GM23248 (cell line): ENCODE measurements around the gene PRLR. TPM values are rescaled to one million over a fixed set of nuclear protein-coding genes. Genes with fewer than 3 reads are reported as not detected.
"Not testable (repeated sequence)": the region's sequence is repeated elsewhere in the genome, so short reads cannot be mapped to it uniquely, and the experiment has no call there.

Source experiments
- DNase-seq: peaks from one replicate; pipeline ENCODE4 v3.0.0-alpha.2; 2015
- H2AFZ ChIP-seq: fragments of 200-600 bp; sonication (generic); 2 replicates; pipeline ENCODE4 v1.6.1; 2016; ENCODE audit warnings: antibody characterized with exemption
- H3F3A ChIP-seq: fragments of 200-600 bp; sonication (generic); 2 replicates; pipeline ENCODE4 v1.6.1; 2016; ENCODE audit warnings: mild to moderate bottlenecking, antibody characterized with exemption, mixed run types; ENCODE audit not compliant: insufficient read depth
- H3K27ac ChIP-seq: fragments of 200-600 bp; sonication (generic); 2 replicates; pipeline ENCODE4 v1.5.1; 2016; ENCODE audit warnings: mild to moderate bottlenecking
- H3K27me3 ChIP-seq: fragments of 200-600 bp; sonication (generic); replicated peaks from 2 replicates; pipeline ENCODE4 v1.6.1; 2016; ENCODE audit warnings: mild to moderate bottlenecking; ENCODE audit not compliant: insufficient read depth
- H3K36me3 ChIP-seq: fragments of 200-600 bp; sonication (generic); 2 replicates; pipeline ENCODE4 v1.6.1; 2016; ENCODE audit warnings: low read depth, mild to moderate bottlenecking
- H3K4me1 ChIP-seq: fragments of 200-600 bp; sonication (generic); 2 replicates; pipeline ENCODE4 v1.6.1; 2016; ENCODE audit warnings: mild to moderate bottlenecking; ENCODE audit not compliant: insufficient read depth
- H3K4me2 ChIP-seq: fragments of 200-600 bp; sonication (generic); one replicate; pipeline ENCODE4 v1.6.1; 2016; ENCODE audit warnings: mild to moderate bottlenecking; ENCODE audit not compliant: unreplicated experiment
- H3K4me3 ChIP-seq: fragments of 200-600 bp; sonication (generic); 2 replicates; pipeline ENCODE4 v1.5.1; 2016; ENCODE audit warnings: mild to moderate bottlenecking
- H3K79me2 ChIP-seq: fragments of 200-600 bp; sonication (generic); 2 replicates; pipeline ENCODE4 v1.6.1; 2016; ENCODE audit warnings: mild to moderate bottlenecking; ENCODE audit not compliant: insufficient read depth
- H3K9ac ChIP-seq: fragments of 200-600 bp; sonication (generic); 2 replicates; pipeline ENCODE4 v1.6.1; 2016; ENCODE audit warnings: mild to moderate bottlenecking
- H3K9me2 ChIP-seq: fragments of 200-600 bp; sonication (generic); 2 replicates; pipeline ENCODE4 v1.6.1; 2016; ENCODE audit warnings: mixed run types, mild to moderate bottlenecking, moderate library complexity; ENCODE audit not compliant: insufficient read depth
- H3K9me3 ChIP-seq: fragments of 200-600 bp; sonication (generic); one replicate; pipeline ENCODE4 v1.6.1; 2017; ENCODE audit warnings: low read depth
- H4K20me1 ChIP-seq: fragments of 200-600 bp; sonication (generic); 2 replicates; pipeline ENCODE4 v1.6.0; 2016; ENCODE audit not compliant: insufficient read depth
- EZH2 ChIP-seq: fragments of 200-600 bp; sonication (generic); IDR thresholded peaks from 2 replicates; pipeline ENCODE4 v1.6.1; 2018; ENCODE audit warnings: antibody characterized with exemption, mild to moderate bottlenecking; ENCODE audit not compliant: insufficient read depth, poor library complexity, severe bottlenecking
- EZH2phosphoT487 ChIP-seq: fragments of 200-600 bp; sonication (generic); IDR thresholded peaks from 2 replicates; pipeline ENCODE4 v1.6.1; 2018; ENCODE audit warnings: antibody characterized with exemption, moderate library complexity, mild to moderate bottlenecking, low read depth; ENCODE audit not compliant: insufficient read depth
- WGBS, 2 experiments: methylation state at CpG; one replicate each; pipeline ENCODE4 v1.1.6; 2015 to 2017; ENCODE audit warnings: low lambda C conversion rate in 2 of 2, low coverage in 1 of 2; ENCODE audit errors: missing lambda C conversion rate in 2 of 2; 5-methylcytosine and 5-hydroxymethylcytosine counted together
- in situ Hi-C: fragments of 300-500 bp; cut with MboI; formaldehyde crosslinking; loops from 2 replicates; pipeline ENCODE4 v1.15.0; 2020
- polyA plus RNA-seq: library from polyadenylated mRNA; unstranded; fragments of >200 nt; fragmentation: Nextera tagmentation; extraction: Ambion mirVana; gene quantifications from 2 replicates; pipeline ENCODE4 v1.2.1, GENCODE V29; 2016
- total RNA-seq: library from RNA; depleted of rRNA; stranded (reverse); fragments of >200 nt; shearing (Covaris generic); gene quantifications from 2 replicates; pipeline ENCODE4 v1.2.3, GENCODE V29; 2014

Gene PRLR
- total and polyA plus RNA-seq, 2 experiments from 2014 or later, result 0.80 to 5.8 TPM

- in situ Hi-C loops, result no loop called here
- TF ChIP-seq EZH2 (no peak), EZH2phosphoT487 (no peak)
- Histone ChIP-seq H3K27ac (no peak overlapping the region), H3K9ac (no peak overlapping the region), H3K36me3 (no peaks in the 10 kb centered on the region), H3F3A (peaks cover 13% of the 10 kb centered on the region), H3K4me3 (no peak overlapping the region), H3K4me1 (peaks cover 17% of the 10 kb centered on the region), H3K4me2 (no peak overlapping the region), H3K27me3 (no peaks in the 10 kb centered on the region), H4K20me1 (no peaks in the 10 kb centered on the region), H3K79me2 (no peaks in the 10 kb centered on the region), H3K9me2 (no peaks in the 10 kb centered on the region), H2AFZ (no peak overlapping the region), H3K9me3 (no peaks in the 10 kb centered on the region)
- no peak for DNase-seq
- 50 to 55% methylated on average over 4 of the region's 4 CpGs for WGBS, 2 experiments
Observed at GRCh38 chr5:35036536-35036935, 193.8 kb downstream of the PRLR start.

- H3K36me3 ChIP-seq, DNase-seq, H3K4me3 ChIP-seq, H3K9me2 ChIP-seq, H2AFZ ChIP-seq, H3K79me2 ChIP-seq, H4K20me1 ChIP-seq, H3K4me2 ChIP-seq, in situ Hi-C loops, H3K27me3 ChIP-seq, H3K9ac ChIP-seq, H3K9me3 ChIP-seq, H3K27ac ChIP-seq: not testable (repeated sequence)
- H3F3A ChIP-seq, result peaks cover 13% of the 10 kb centered on the region
- 41 to 45% methylated on average over 4 of the region's 4 CpGs for WGBS, 2 experiments
- H3K4me1 ChIP-seq, result peaks cover 17% of the 10 kb centered on the region
Observed at GRCh38 chr5:35035929-35036328, 194.4 kb downstream of the PRLR start.

GRCh38 chr5:35035271-35035670 is 195.0 kb downstream of the PRLR start:
- Histone ChIP-seq H2AFZ (no peak overlapping the region), H3K4me3 (no peak overlapping the region), H3K4me2 (no peak overlapping the region), H3K4me1 (peaks cover 15% of the 10 kb centered on the region), H3K36me3 (no peaks in the 10 kb centered on the region), H3K9me3 (no peaks in the 10 kb centered on the region), H3F3A (peaks cover 16% of the 10 kb centered on the region), H3K9me2 (no peaks in the 10 kb centered on the region), H3K79me2 (no peaks in the 10 kb centered on the region), H3K9ac (no peak overlapping the region), H3K27me3 (no peaks in the 10 kb centered on the region), H4K20me1 (no peaks in the 10 kb centered on the region), H3K27ac (no peak overlapping the region)
- in situ Hi-C loops, result no loop called here
- DNase-seq, result no peak
- TF ChIP-seq EZH2phosphoT487 (no peak), EZH2 (no peak)
- WGBS, 2 experiments, result 88 to 90% methylated on average over 3 of the region's 3 CpGs

GRCh38 chr5:35032356-35032755 is 197.9 kb downstream of the PRLR start:
- 23 to 31% methylated on average over 6 of the region's 6 CpGs for WGBS, 2 experiments
- Histone ChIP-seq H3K4me3 (no peak overlapping the region), H3K27me3 (no peaks in the 10 kb centered on the region), H3F3A (peaks cover 20% of the 10 kb centered on the region), H2AFZ (no peak overlapping the region), H3K27ac (no peak overlapping the region), H3K9me2 (no peaks in the 10 kb centered on the region), H4K20me1 (no peaks in the 10 kb centered on the region), H3K9me3 (no peaks in the 10 kb centered on the region), H3K4me2 (no peak overlapping the region), H3K79me2 (no peaks in the 10 kb centered on the region), H3K36me3 (no peaks in the 10 kb centered on the region), H3K9ac (no peak overlapping the region), H3K4me1 (peaks cover 21% of the 10 kb centered on the region)
- TF ChIP-seq EZH2, result no peak
- TF ChIP-seq EZH2phosphoT487, result no peak
- DNase-seq, result no peak
- in situ Hi-C loops, result no loop called here

- H4K20me1 ChIP-seq, result no peaks in the 10 kb centered on the region
- no peaks in the 10 kb centered on the region for H3K79me2 ChIP-seq
- DNase-seq, result peak; percentile 80
- no peaks in the 10 kb centered on the region for H3K9me2 ChIP-seq
- 14 to 16% methylated on average over 5 of the region's 5 CpGs for WGBS, 2 experiments
- peaks cover 20% of the 10 kb centered on the region for H3F3A ChIP-seq
- 0 out of 2 replicates have a peak overlapping the region, but pooled peaks have one; percentile 6 for H3K4me3 ChIP-seq
- H3K4me1 ChIP-seq, result peaks cover 21% of the 10 kb centered on the region
- H3K27ac ChIP-seq, result peak overlapping the region; percentile 23
- no peak overlapping the region for H3K9ac ChIP-seq
- H2AFZ ChIP-seq, result peak overlapping the region; percentile 48
- H3K4me2 ChIP-seq, result peak overlapping the region; percentile 35
- no peaks in the 10 kb centered on the region for H3K9me3 ChIP-seq
- no peaks in the 10 kb centered on the region for H3K36me3 ChIP-seq
- no peak for TF ChIP-seq EZH2
- TF ChIP-seq EZH2phosphoT487, result no peak
- in situ Hi-C loops, result no loop called here
- no peaks in the 10 kb centered on the region for H3K27me3 ChIP-seq
Observed at GRCh38 chr5:35031276-35031675, 199.0 kb downstream of the PRLR start.
